Caco-2 (cell line): ENCODE results near the gene CAND2. TPM values are rescaled to one million over a fixed set of nuclear protein-coding genes. Genes with fewer than 3 reads are reported as not detected.

Experiments used
- BruUV-seq: library from RNA; stranded (reverse); fragments of 400-500 nt; replicated peaks from 2 replicates; lab custom pipeline; 2021; lab: Mats Ljungman, UMichigan
- CTCF ChIA-PET: fragments of 300-600 bp; sonication (Branson Sonifier 250); formaldehyde crosslinking; loops from one replicate; lab custom pipeline; 2022; ENCODE audit warnings: antibody characterized with exemption; lab: Charles Lee
- POLR2A ChIA-PET: fragments of 300-600 bp; sonication (Branson Sonifier 250); formaldehyde crosslinking; loops from one replicate; lab custom pipeline; 2022; ENCODE audit warnings: antibody characterized with exemption; lab: Charles Lee
- DNase-seq, 2 experiments: peaks; one replicate each; pipeline versions ENCODE4 v3.0.0 to v3.0.0-alpha.2; 2020 to 2022
- H3K27me3 ChIP-seq: replicated peaks from 2 replicates; pipeline ENCODE4 v1.6.0; 2011; ENCODE audit warnings: low read length; ENCODE audit not compliant: control insufficient read depth, insufficient read depth
- H3K36me3 ChIP-seq: 2 replicates; pipeline ENCODE4 v1.5.1; 2011; ENCODE audit warnings: low read length; ENCODE audit not compliant: control insufficient read depth, insufficient read depth
- H3K4me1 ChIP-seq: fragments of 250-450 bp; sonication (Bioruptor Pico); 2 replicates; pipeline ENCODE4 v1.5.1; 2020; ENCODE audit warnings: mild to moderate bottlenecking
- H3K4me3 ChIP-seq: 2 replicates; pipeline ENCODE4 v1.5.1; 2011; ENCODE audit warnings: low read depth, mild to moderate bottlenecking, control low read depth, low read length
- H3K9me3 ChIP-seq: fragments of 250-450 bp; sonication (Bioruptor Pico); 2 replicates; pipeline ENCODE4 v1.5.1; 2020; ENCODE audit warnings: mild to moderate bottlenecking, moderate library complexity
- H3K27ac Mint-ChIP-seq: one replicate; pipeline ENCODE4 v1.8.0; 2022; ENCODE audit warnings: mixed read lengths; ENCODE audit not compliant: unreplicated experiment
- H3K27me3 Mint-ChIP-seq: one replicate; pipeline ENCODE4 v1.8.0; 2022; ENCODE audit warnings: mixed read lengths; ENCODE audit not compliant: insufficient read depth, unreplicated experiment
- H3K36me3 Mint-ChIP-seq: one replicate; pipeline ENCODE4 v1.8.0; 2022; ENCODE audit warnings: mild to moderate bottlenecking, mixed read lengths; ENCODE audit not compliant: insufficient read depth, unreplicated experiment
- H3K4me1 Mint-ChIP-seq: one replicate; pipeline ENCODE4 v1.8.0; 2022; ENCODE audit warnings: low read depth, mixed read lengths; ENCODE audit not compliant: unreplicated experiment
- H3K4me3 Mint-ChIP-seq: one replicate; pipeline ENCODE4 v1.8.0; 2022; ENCODE audit warnings: mild to moderate bottlenecking, moderate library complexity, mixed read lengths; ENCODE audit not compliant: unreplicated experiment
- H3K9me3 Mint-ChIP-seq: one replicate; pipeline ENCODE4 v1.8.0; 2022; ENCODE audit warnings: mixed read lengths; ENCODE audit not compliant: unreplicated experiment
- CTCF ChIP-seq, 2 experiments: fragments of 200-600 bp in 1 of 2; IDR thresholded peaks; 1 replicate in 1 of 2; 2 replicates in 1 of 2; pipeline versions ENCODE4 v1.5.1 to v1.8.0; 2011 to 2022; ENCODE audit warnings: antibody characterized with exemption in 1 of 2, control low read depth in 1 of 2, inconsistent platforms in 1 of 2, low read depth in 1 of 2, low read length in 1 of 2, mild to moderate bottlenecking in 1 of 2, moderate library complexity in 1 of 2; ENCODE audit not compliant: insufficient read depth in 1 of 2, severe bottlenecking in 1 of 2, unreplicated experiment in 1 of 2
- intact Hi-C: fragments of 100-400 bp; cut with micrococcal nuclease; formaldehyde crosslinking; loops from one replicate; pipeline ENCODE4 v1.10.0; 2022; ENCODE audit not compliant: unreplicated experiment
- total RNA-seq: library from RNA; stranded (reverse); gene quantifications from 2 replicates; pipeline ENCODE4 v1.2.3, GENCODE V29; 2022

The CAND2 gene
- total RNA-seq, 1 experiment from 2014 or later = not detected

DNA sequence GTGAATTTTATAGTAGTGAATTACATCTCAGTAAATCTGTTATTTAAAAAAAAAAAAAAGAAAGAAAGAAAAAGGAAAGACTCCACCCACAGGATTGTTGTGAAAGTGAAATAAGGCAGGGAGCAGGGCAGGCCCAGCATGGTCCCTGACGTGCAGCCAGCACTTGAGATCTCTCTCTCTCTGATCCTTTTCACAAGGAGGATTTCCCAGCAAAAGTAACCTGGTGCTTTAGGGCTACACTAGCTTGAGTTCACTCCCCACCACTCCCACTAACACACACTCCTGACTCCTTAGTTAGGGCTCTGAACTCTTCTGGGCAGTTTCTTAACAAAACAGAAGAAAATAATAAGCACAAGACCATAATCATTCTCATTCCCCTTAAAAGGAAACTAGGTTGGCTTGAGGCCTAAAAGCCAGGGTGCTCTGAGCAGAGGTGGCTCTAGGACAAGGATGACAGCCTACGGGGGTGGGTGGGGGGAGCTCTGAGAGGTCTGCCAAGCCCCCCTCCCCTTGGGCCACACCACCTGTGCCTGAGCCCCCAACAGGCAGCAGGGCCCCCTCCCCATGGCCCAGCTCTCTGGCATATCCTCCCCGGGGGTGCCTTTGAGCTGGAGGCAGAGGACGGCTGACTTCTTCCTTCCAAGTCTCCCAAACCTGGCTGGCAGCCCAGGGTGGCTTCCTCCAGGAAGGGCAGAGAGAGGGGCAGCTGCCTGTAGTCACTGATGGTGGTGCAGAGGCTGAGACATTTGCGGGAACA, 38.3 kb upstream of the CAND2 start:
- H3K9me3 Mint-ChIP-seq = no peaks in the 10 kb centered on the region
- H3K9me3 ChIP-seq = no peaks in the 10 kb centered on the region
- H3K4me3 ChIP-seq = no peak overlapping the region
- TF ChIP-seq CTCF (IDR thresholded peaks at IDR 0.05; ENCODE audit: insufficient read depth in 1 of 2, low read depth in 1 of 2, low read length in 1 of 2, severe bottlenecking in 1 of 2, unreplicated experiment in 1 of 2) = no peak
- H3K27me3 ChIP-seq = no peaks in the 10 kb centered on the region
- H3K27me3 Mint-ChIP-seq = no peaks in the 10 kb centered on the region
- H3K27ac Mint-ChIP-seq = no peak overlapping the region
- peaks cover 18% of the 10 kb centered on the region for H3K4me1 Mint-ChIP-seq
- H3K4me1 ChIP-seq = peaks cover 28% of the 10 kb centered on the region
- ChIA-PET CTCF (no interaction called here), POLR2A (no interaction called here)
- H3K36me3 ChIP-seq = no peaks in the 10 kb centered on the region
- DNase-seq = no peak
- intact Hi-C loops = no loop called here
- H3K4me3 Mint-ChIP-seq = no peak overlapping the region
- H3K36me3 Mint-ChIP-seq = no peaks in the 10 kb centered on the region
- BruUV-seq = no TSS peak

DNA sequence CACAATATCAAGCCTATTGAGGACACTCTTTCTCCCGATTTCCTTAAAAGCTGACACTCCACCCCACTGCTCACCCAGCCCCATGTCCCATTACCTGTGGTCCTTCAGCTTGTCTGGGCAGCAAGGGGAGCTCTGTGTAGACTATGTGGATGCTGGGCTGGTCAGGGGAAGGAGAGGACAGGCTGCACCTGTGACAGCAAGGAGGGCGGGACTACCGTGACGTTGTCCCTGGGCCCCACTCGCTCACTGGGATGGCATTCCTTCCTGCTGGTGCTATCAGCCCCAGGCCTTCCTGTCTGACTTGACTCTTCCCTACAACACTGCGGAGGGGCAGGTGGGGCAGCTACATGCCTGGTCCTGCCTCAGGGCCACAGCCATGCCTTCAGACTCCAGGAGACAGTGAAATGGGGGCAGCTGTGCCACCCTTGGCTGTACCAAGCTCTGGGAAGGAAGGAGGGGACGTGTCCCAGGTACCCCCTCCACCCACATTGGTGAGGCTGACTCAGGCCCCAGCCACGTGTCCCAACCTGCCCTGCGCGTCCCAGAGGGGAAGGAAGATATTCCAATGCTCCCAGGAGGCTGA, 37.3 kb upstream of the CAND2 start, which contains the start of gene TMEM40:
Gene TMEM40 (minus strand): TSS at position 163 of the 583 bp plus-strand sequence. CDS start 9,427 bp downstream, outside the sequence.
- no peaks in the 10 kb centered on the region for H3K27me3 Mint-ChIP-seq
- H3K36me3 ChIP-seq = no peaks in the 10 kb centered on the region
- intact Hi-C loops = no loop called here
- no TSS peak for BruUV-seq
- DNase-seq = peak; percentile 81 to 89
- peaks cover 32% of the 10 kb centered on the region for H3K4me1 ChIP-seq
- H3K4me3 ChIP-seq = no peak within 1 kb of the TSS
- H3K27ac Mint-ChIP-seq = peak within 1 kb of the TSS; percentile 94
- H3K36me3 Mint-ChIP-seq = no peaks in the 10 kb centered on the region
- TF ChIP-seq CTCF (IDR thresholded peaks at IDR 0.05; ENCODE audit: insufficient read depth in 1 of 2, low read depth in 1 of 2, low read length in 1 of 2, severe bottlenecking in 1 of 2, unreplicated experiment in 1 of 2) = no peak
- POLR2A ChIA-PET = no interaction called here
- no peaks in the 10 kb centered on the region for H3K9me3 Mint-ChIP-seq
- CTCF ChIA-PET = no interaction called here
- no peaks in the 10 kb centered on the region for H3K9me3 ChIP-seq
- H3K27me3 ChIP-seq = no peaks in the 10 kb centered on the region
- peaks cover 21% of the 10 kb centered on the region for H3K4me1 Mint-ChIP-seq
- H3K4me3 Mint-ChIP-seq = peak within 1 kb of the TSS; percentile 37

DNA sequence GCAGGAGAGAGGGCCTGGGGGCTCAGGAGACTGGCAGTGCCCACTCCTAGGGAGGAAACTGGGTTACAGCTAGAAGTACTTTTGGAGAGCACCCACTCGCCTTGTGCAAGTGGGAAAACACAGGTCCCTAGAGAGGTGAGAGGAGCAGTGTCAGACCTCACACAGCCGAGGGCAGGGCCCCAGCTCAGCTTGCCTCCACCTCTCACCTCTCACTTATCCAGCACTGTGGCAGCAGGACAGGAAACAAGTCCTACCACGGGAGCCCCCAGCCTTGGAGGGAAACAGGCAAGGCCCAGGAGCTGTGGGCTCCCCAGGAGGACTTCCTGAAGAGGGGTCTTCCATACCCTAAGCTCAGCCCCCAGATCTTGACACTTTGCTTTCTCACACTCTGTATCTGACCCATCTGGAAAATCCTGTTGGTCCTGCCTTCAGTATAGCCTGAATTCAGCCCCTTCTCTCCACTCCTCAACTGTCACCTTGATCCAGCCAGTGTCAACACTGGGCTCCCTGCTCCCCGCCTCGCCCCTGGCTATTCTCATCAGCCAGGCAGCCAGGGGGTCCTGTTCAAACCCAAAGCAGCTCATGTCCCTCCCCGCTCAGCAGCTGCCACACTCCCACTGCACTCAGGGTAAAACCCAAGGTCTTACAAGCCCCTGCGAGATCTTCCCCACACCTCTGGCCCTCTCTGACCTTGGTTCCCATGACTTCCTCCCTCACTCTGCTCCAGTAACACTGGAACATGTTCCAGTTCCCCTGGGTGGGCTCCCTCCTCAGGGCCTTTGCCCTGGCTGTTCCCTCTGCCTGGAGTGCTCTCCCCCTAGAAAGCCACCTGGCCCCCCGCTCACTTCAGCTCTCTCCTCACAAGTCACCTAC, 36.6 kb upstream of the CAND2 start:
- intact Hi-C loops = no loop called here
- Mint-ChIP-seq H3K27me3 (no peaks in the 10 kb centered on the region), H3K4me3 (peak overlapping the region; percentile 37), H3K36me3 (no peaks in the 10 kb centered on the region), H3K27ac (peak overlapping the region; percentile 94), H3K4me1 (peaks cover 21% of the 10 kb centered on the region), H3K9me3 (no peaks in the 10 kb centered on the region)
- Histone ChIP-seq H3K9me3 (no peaks in the 10 kb centered on the region), H3K4me3 (no peak overlapping the region), H3K4me1 (peaks cover 32% of the 10 kb centered on the region), H3K27me3 (no peaks in the 10 kb centered on the region), H3K36me3 (no peaks in the 10 kb centered on the region)
- DNase-seq = peak in 1 of 2 experiments; percentile 24
- no peak for TF ChIP-seq CTCF (IDR thresholded peaks at IDR 0.05; ENCODE audit: insufficient read depth in 1 of 2, low read depth in 1 of 2, low read length in 1 of 2, severe bottlenecking in 1 of 2, unreplicated experiment in 1 of 2)
- CTCF ChIA-PET = no interaction called here
- POLR2A ChIA-PET = no interaction called here
- TSS peak; percentile 89 for BruUV-seq
